GM12875 (cell line): ENCODE results near the gene RECQL5.

ENCODE experiments used
- H3K4me3 ChIP-seq: one replicate; pipeline ENCODE4 v1.5.1; 2011; ENCODE audit warnings: low read depth, low read length, control low read depth
- CTCF ChIP-seq: IDR thresholded peaks from 2 replicates; pipeline ENCODE4 v1.5.1; 2011; ENCODE audit warnings: low read depth, mild to moderate bottlenecking, control low read depth, inconsistent platforms, low read length, moderate library complexity, borderline replicate concordance; ENCODE audit not compliant: insufficient read depth

Gene RECQL5

GRCh38 chr17:75617675-75618074 lies 49.3 kb downstream of the RECQL5 start:
- no peak for TF ChIP-seq CTCF

GRCh38 chr17:75617218-75617617 lies 49.7 kb downstream of the RECQL5 start:
- H3K4me3 ChIP-seq, result no peak overlapping the region
- no peak for TF ChIP-seq CTCF

More at GRCh38 chr17:75617675-75618074, 49.3 kb downstream of the RECQL5 start:
- H3K4me3 ChIP-seq, result no peak overlapping the region

- TF ChIP-seq CTCF, result no peak
- H3K4me3 ChIP-seq, result no peak overlapping the region
Measured at GRCh38 chr17:75616521-75617122, 50.3 kb downstream of the RECQL5 start.

- no peak overlapping the region for H3K4me3 ChIP-seq
- no peak for TF ChIP-seq CTCF
Measured at GRCh38 chr17:75615301-75615700, 51.7 kb downstream of the RECQL5 start.

- TF ChIP-seq CTCF, result no peak
- no peak overlapping the region for H3K4me3 ChIP-seq
Measured at GRCh38 chr17:75614556-75615270, 52.2 kb downstream of the RECQL5 start.

GRCh38 chr17:75614006-75614405 lies 52.9 kb downstream of the RECQL5 start:
- no peak overlapping the region for H3K4me3 ChIP-seq
- TF ChIP-seq CTCF, result peak; percentile 41; the same call in 1 of the 2 replicates

GRCh38 chr17:75612906-75613626 lies 53.9 kb downstream of the RECQL5 start:
- H3K4me3 ChIP-seq, result no peak overlapping the region
- no peak for TF ChIP-seq CTCF
